PC-3 (cell line): ENCODE measurements around the gene FKBP15.

Source experiments
- EZH2 ChIP-seq: fragments of 300-600 bp; sonication (generic); IDR thresholded peaks from one replicate; pipeline ENCODE4 v1.6.1; 2017; ENCODE audit warnings: antibody characterized with exemption, mild to moderate bottlenecking, low read length; ENCODE audit not compliant: unreplicated experiment
- TF ChIP-seq, protein P1 (sequence below): fragments of 300-600 bp; sonication (generic); conservative IDR thresholded peaks from 2 replicates; pipeline ENCODE4 v1.5.1; 2017; ENCODE audit warnings: antibody characterized with exemption, low read depth, mild to moderate bottlenecking, low read length

DNA sequence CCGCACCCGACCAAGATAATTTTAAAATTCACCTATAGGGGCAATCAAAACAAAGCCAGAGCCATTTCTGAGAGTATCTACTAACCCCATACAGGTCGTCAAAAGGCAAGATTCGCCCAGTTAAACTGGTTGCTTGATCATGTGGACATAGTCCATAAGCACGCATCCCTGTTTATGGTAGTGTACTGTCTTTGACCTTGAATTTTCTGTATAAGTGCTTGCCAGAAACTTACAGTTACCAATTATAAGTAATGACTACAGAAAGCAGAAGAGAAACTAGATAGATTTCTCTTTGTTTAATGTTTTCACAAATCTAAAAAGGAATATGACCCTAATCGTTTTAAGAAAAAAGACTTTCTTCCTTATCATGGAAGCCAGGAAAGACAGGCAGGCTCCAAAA lies 25.9 kb upstream of the FKBP15 start:
- TF ChIP-seq, protein P1, sequence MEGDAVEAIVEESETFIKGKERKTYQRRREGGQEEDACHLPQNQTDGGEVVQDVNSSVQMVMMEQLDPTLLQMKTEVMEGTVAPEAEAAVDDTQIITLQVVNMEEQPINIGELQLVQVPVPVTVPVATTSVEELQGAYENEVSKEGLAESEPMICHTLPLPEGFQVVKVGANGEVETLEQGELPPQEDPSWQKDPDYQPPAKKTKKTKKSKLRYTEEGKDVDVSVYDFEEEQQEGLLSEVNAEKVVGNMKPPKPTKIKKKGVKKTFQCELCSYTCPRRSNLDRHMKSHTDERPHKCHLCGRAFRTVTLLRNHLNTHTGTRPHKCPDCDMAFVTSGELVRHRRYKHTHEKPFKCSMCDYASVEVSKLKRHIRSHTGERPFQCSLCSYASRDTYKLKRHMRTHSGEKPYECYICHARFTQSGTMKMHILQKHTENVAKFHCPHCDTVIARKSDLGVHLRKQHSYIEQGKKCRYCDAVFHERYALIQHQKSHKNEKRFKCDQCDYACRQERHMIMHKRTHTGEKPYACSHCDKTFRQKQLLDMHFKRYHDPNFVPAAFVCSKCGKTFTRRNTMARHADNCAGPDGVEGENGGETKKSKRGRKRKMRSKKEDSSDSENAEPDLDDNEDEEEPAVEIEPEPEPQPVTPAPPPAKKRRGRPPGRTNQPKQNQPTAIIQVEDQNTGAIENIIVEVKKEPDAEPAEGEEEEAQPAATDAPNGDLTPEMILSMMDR: no peak
- no peak for TF ChIP-seq EZH2
